Eye (tissue), 1 donor: ENCODE data around the gene ZNF436.
"Not testable (repeated sequence)": the region's sequence is repeated elsewhere in the genome, so short reads cannot be mapped to it uniquely, and the experiment has no call there.

Source experiments
- DNase-seq: peaks from one replicate; pipeline ENCODE4 v3.0.0-alpha.2; 2015

Gene ZNF436

DNA sequence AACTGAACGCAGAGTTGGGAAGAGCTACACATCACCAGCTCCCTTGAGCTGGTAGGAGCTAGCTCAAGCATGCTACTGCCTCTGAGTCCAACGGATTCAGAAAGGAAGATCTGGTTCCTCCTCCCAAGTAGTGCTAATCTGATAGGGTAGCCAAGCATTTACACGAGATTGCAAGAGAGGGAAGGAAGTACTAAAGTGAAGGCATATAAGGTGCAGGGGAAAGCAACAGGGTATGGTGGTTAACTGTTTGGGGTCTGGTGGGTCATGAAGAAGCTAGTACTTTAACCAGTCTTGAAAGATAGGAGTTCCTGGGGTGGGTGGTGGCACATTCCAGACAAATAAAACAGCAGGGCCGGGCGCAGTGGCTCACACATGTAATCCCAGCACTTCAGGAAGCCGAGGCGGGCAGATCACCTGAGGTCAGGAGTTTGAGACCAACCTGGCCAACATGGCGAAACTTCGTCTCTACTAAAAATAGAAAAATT, 20.2 kb upstream of the ZNF436 start:
- DNase-seq: no peak

DNA sequence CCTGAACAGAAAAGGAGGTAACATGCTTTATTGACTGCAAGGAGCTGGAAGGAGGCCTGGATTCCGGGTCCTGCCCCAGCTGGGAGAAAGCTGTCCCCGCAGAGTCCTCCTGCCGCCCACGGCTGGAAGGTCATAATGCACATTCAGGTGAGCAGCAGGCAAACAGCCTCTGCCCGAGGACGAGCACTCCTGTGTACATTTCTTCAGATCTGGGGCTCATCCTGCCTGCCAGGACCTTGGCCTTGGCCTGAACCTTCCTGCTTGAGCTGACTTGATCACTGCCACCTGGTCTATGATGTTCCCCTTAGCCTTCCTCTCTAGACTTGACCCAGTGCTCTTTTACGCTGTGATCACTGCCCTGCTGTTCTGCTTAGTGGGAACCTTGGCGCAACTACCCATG, 17.9 kb upstream of the ZNF436 start:
- DNase-seq: no peak

DNA sequence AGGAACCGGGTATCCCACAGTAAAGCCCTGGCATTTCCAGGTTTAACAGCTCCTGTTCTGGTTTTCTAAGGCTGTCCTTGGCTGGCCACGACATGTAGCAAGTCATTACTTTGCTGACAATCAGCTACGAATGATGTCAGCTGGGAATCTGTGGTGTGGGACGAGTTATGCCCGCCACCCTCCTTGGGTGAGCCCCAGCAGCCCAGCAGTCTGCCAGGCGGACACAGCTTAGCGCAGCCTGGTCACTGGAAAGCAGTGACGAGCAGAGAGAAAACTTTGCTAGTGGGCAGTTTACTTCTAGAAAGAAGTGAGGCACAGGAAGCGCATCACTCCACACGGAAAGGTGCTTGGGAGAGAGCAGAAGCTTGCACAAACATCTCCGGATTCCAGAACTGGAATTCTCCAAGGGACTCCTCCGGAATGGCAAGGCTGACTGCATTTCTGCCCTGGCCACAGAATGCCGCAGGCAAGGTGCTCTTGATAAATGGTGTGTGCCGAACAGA, 15.5 kb upstream of the ZNF436 start:
- no peak for DNase-seq

DNA sequence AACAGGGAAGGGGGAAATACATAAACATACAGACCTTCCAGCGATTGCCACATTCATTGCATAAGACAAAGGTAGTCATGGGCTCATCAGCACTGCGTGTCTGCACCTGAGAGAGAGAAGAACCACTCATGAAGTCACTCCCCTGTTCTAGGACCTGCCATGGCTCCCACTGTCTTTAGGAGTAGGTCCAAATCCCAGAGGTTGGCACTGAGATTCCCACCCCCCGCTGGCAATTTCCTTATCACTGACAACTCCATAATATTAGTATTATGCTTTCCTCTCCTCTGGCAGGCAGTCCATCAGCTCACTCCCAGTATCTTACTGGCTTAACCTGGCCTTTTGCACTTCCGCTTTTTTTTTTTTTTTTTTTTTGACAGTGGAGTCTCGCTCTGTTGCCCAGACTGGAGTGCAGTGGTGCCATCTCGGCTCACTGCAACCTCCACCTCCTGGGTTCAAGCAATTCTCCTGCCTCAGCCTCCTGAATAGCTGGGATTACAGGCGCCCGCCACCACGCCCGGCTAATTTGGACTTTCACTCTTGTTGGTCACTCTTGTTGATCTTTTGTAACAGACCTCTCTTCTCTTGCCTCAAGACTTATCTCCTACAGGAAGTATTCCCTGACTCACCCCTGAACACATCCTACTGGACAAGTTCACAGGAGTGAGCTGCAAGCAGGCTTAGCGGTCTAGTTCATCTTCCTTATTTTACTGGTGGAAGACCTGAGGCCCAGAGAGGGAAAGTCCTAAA, 14.8 kb upstream of the ZNF436 start:
- DNase-seq: no peak

DNA sequence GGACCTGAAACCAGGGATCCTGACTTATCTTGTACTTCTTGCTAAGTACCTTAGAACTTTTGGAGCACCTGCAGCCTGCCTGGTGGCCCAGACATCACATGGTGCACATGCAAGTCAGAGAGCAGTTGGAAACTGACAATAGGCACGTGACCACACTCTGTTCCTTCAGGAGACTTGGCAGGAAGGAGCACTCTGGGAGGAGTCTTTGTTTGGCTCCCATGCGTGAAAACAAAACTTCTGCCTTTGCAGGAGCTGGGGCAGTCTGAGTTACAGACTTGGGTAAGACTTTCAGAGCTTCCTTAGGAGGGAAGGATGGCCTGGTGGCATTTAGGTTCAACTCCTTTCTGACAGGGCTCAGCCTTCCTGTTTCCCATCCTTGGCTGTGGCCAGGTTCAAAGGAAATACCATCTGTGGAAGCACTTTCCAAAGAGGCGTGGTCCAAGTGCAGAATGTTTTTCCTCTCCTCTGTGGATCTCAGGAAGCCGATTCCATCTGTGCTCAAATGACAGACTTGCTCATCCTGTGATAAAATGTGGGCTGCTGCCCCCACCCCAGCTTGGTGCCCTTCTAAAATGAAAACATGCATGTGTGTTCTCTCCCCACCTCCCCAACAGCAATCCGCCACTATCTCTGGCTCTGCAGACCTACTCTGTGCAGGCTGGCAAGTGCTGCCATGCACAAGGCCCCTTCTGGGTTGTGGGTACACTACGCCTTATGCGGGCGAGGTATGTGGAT, 14.1 kb upstream of the ZNF436 start:
- no peak for DNase-seq

DNA sequence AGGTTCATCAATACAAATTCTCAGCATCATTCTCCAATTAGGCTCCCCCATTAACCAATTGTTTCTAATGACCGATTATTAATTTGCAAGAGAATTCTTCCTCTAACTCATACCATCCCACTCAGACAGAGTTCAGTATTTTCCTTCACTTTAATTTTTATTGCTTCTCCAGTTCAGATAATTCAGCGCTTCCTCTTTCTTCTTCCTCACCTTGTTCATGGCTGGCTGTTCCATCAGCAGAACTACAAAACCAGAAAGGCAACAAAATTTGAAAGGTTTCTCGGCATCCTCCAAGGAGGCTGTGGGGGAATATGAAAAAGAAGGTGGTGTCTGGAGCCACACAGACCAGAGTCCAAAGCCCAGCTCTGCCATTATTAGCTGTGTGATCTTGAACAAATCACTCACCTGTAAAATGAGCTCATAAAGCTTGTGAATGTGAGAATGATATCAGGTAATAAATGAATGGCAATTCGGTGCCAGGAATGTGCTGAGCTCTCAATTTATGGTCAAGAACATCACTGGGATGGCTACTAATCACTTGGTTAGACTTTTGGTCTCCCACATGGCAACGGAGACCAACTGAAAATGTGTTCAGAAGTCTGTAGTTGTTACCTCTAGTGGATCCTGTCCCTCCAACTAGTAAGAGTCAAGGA, 11.7 kb upstream of the ZNF436 start:
- DNase-seq: no peak

DNA sequence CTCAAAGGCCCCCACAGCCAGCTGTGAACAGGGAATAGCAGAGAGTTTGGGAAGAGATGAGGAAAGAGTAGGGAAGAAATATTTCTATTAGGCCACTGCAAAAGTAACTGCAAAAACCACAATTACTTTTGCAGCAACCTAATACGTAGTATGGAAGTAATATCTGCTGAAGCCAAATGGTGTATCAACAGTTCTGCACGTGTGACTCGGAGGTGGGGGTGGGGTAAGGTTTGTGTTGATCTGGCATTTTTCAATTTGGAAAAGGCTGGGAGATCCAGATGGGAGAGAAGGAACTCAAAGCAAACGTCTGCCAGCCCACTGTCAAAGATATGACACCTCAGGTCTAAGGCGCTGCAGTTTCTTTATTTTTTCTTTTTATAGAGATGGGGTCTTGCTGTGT, 11.1 kb upstream of the ZNF436 start:
- no peak for DNase-seq

DNA sequence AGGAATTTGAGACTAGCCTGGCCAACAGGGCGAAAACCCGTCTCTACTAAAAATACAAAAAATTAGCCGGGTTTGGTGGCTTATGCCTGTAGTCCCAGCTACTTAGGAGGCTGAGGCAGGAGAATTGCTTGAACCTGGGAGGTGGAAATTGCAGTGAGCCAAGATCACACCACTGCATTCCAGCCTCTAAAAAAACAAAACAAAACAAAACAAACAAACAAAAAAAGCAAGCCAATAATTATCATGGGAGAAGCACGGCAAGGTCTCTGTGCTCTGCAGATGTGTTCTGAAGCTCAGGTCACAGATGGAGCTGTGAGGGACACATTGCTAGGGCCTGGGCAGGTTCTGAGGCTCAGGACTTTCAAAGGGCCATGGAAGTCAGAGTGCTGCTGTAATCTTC, 10.6 kb upstream of the ZNF436 start:
- not testable (repeated sequence) for DNase-seq

DNA sequence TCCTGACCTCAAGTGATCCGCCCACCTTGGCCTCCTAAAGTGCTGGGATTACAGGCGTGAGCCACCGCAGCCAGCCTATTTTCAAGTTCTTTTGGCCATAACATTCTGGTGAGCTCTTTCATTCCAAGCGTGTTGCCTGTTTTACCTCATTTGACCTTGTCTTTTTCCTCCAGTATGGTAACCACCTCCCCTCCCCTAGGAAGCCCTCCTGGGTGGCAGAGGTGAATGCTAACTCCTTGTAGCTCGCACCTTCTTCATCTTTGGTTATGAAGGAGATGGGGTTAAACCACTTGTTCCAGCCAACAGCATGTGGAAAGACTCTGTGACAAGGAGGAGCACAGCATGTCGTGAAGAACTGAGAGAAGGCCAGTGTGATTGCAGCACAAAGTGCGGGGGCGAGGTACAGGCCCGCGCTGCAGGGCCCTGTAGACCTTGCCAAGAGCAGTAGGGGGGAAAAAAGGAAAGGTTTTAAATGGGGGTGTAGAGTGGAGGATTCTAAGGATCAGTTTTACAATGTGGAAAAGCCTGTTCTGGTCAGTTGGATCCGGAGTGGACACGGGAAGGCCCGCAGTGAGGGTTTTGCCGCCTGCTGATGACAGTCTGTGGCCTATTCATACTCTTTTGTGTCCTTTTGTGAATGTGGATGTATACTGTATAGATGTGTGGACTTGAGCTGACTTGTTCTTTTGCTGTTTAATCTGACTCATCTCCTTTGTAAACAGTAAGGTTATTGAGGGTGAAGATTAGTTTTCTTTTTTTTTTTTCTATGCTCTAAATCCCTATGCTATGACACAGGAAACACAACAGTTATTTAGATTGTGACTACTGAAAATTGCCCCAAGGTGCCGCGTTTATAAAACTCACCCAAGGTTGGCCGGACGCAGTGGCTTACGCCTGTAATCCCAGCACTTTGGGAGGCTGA, 7.5 kb upstream of the ZNF436 start:
- DNase-seq: no peak

DNA sequence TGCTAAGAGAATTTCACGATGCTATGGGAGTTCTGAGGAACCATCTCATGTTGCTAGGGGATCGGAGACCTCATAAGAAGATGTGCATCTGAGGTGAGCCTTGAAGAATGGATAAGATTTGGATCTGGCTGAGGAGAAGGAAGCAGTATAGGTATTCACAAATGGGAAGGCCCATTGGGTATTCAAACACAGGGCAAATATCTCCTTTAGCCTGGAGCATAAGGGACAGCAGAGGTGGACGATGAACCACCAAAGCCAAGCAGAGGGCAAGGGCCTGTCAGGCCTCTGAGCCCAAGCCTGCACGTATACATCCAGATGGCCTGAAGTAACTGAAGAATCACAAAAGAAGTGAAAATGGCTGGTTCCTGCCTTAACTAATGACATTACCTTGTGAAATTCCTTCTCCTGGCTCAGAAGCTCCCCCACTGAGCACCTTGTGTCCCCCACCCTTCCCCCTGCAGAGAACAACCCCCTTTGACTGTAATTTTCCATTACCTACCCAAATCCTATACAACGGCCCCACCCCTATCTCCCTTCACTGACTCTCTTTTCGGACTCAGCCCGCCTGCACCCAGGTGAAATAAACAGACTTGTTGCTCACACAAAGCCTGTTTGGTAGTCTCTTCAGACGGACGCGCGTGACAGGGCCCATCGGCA, 4.6 kb upstream of the ZNF436 start:
- DNase-seq: not testable (repeated sequence)

DNA sequence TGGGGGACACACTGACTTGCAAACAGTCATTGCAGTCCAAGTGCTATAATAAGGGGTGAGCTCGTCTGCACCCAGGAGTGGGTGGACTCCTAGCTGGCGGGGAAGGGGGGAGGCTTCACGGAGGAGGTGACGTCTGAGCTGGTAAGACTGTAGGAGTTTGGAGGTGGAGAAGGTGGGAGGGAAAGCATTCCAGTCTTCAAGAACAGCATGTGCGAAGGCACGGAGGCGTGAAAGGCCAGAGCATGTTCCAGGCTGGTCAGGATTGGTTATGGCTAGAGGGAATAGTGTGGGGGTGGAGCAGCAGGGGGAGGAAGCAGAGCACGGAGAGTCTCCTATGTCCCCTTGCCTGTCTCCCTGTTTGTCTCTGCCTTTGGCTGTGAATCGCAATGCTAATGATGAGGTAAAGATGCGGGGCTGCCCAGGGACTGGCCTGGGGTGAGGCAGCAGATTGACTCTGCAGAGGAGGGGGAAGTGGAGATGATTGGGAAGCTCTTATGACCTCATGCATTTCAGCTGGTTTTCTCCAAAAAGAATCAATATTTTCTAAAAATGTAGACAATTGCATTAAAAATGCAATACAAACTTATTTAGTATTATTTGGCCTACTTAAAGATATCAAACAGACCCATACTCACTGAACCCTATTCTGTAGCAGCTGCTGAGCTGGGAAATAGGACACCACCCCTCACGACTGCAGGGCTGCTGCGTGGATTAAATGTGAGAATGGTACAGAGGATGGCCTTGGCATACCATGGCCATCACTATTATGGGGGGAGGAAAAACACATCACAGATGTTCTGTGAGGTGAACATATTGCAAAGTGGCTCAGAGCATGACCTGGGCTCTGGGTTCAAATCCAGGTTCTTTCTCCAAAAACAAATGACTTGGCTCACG, 2.6 kb upstream of the ZNF436 start:
- DNase-seq: peak; percentile 49

DNA sequence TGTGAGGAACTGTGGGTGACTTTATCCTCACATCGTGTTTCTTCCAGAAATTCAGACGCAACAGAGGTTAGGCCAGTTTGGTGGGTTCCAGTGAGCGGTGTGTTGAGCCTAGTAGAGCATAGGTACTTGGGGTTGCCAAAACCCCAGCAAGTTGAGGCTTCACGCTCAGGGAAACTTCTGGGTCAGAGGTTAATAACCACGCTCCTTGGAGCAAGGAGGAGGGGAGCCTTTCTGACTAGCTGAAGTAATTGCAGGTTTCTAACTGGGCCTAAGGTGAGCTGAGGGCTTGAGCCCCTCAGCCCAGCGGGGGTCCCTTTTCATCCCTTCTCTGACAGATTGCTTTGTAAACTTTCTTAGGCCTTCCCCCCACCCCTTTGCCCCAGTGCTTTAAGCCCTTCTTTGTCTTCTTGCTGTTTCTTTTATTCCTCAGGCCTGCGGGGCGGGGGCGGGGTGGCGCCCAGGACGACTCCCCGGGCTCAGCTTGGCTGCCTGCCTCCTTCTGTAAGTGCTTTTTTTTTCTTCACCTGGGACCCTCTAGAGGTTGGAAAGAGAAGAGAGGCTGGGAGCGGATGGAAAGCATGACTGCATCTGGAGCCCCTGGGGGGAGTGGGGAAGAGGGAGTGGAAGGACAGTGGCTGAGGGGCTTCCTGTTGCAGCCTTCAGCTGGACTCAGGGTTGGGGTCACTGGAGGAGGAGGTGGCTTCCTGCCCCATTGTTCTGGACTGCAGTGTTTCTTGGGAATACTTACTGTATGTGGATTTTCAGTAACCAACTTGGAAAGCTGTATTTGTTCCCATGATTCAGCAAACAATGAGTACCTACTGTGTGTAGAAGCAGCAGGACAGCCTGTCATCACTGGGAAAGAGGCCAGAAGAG, 1.3 kb upstream of the ZNF436 start:
- peak; percentile 89 for DNase-seq

DNA sequence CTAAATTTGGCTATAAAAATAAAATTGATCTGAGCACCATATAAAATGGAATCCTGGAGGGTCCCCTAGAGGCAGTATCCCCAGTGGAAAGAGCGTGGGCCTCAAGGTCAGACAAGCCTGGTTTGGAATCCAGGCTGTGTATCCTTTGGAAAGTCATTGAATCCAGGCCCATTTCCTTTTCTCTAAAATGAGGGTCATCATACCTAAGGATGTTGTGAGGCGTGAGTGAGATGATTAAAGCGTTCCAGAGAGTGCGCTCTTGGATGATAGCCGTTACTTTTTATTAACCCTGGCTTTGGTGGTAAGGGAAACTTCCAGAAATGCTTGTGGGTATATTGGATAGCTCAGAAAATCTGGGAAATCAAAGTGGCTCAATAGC, 683 bp upstream of the ZNF436 start:
- no peak for DNase-seq

DNA sequence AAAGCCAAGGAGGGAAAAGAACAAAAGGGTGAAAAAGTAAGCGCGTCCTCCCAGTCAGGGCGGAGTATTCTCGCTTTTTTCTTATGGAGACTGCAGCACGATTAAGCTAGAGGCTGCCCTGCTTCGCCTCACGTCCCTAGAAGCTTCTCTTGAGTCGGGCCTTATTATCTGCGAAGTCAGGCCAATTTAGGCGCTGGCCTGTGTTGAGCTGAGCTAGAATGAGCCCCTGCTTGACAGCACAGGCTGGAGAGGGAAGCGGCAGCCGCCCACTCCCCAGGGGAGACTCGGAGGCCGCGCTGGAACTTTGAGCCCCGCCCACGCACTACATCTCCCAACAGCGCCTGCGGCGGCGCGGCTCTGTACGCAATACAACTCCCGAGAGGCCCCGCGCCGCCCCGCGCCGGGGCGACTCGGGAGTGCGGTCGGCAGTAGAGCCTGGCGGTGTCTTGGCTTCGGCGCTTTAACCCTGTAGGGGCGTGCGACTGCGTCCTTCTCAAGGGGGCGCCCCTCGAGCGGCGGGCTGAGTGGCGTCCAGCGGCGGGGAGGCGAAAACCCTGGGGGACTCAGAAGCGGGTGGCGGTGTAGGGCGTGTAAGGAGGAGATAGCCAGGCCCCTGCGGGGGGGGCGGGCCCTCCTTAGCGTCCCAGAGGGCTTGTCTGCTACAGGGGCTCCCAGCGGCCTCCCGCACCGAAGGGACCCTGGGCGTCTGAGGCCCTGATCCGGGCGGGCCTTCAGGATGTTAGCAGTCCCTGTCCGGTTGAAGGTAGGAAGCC, 888 bp downstream of the ZNF436 start:
- DNase-seq: peak; percentile 97

DNA sequence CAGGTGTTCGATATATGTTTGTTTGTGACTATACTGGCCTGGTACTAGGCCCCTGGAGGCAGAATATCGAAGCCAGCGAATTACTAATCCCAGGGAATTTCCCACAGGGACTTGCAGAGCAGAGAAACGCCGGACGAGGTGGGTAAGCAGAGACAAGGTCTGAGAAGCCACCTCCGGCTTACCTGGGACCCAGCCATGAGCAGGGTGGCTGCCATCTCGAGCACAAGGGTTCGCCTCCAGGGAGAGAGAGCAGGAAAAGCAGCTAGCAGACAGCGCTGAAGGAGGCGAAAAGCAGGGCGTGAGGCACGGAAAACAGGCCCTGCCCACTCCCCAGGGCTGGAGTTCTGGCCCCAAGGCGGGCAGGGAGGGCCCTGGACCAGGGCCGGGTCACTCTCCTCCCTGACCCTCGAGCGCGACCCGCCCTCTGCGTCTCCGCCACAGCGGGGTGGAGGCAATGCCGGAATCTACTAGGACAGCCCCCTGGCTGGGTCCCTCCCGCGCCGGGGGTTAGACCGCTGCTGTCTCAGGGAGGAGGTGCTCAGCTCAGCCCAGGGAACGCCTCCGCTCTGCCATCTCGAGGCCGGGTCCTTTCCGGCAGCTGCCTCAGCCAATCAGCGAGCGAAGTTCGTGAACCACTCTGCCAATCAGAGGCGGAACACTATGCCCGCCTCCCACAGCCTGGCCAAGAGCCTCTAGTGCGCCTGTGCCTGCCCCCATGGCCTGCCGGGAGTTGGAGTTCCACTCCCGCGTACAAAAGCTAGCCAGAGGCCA, 1.7 kb downstream of the ZNF436 start:
- DNase-seq: peak; percentile 100

DNA sequence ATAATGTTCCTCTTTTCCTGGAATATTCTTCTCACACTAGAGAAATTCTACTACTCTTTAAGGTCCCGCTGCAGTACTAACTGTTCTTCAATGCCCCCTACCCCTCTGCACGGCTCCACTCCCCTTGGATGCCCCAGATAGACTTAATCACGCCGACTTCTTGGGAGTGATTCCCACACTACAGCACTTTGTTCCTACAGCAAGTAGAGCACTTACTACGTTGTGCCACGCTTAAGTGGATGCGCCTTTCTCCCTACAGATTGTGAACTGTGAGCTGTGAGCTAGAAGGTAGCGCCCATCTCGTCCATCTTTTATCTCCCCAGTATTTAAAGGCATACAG, 2.2 kb downstream of the ZNF436 start:
- no peak for DNase-seq

DNA sequence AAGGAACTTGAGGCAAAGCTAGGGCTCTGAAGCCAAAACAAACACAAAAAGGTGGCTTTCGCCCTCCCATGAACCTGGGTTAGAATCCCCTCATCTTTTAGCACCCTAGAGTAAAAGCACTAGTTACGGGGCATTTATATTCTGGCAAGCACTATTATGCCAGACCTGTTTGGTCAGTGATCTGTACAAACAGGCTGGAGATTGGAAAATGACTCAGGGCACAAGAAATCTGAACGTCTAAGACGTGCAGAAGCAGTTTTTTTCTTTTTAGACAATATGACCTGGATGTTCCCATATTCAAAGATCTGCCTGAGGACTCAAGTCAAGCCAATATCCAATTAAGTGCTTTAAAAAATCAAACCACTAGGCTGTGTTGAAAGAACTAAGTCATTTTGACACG, 3.0 kb downstream of the ZNF436 start:
- DNase-seq: peak; percentile 19

DNA sequence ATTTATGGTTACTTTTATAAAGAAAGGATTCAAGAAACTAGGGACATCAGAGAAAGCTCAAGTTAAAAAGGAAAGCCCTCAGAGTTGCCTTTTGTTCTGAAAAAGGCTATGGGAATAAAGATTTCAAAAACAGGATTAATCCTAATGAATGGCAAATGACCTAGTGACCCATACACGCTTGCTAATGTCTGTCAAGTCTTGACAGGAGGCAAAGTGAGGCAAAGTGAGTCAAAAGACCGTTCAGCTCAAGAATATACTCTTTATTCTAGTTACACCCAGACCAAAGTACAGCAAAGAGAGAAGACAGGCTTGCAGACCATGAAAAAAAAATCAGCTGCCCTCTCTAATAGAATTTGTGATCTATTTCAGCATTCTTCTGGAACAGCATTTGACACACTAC, 3.5 kb downstream of the ZNF436 start:
- no peak for DNase-seq
